MM.1S (cell line): ENCODE measurements around the gene TKTL1.

ENCODE experiments used
- DNase-seq: peaks from one replicate; pipeline ENCODE4 v3.0.0-alpha.2; 2015
- H2AFZ ChIP-seq: fragments of 300-600 bp; sonication (generic); 2 replicates; pipeline ENCODE4 v1.6.0; 2016; ENCODE audit warnings: antibody characterized with exemption, low read length
- H3F3A ChIP-seq: fragments of 300-600 bp; sonication (generic); 2 replicates; pipeline ENCODE4 v1.6.1; 2016; ENCODE audit warnings: mild to moderate bottlenecking, antibody characterized with exemption, low read length, moderate library complexity, mixed read lengths; ENCODE audit not compliant: insufficient read depth
- H3K27ac ChIP-seq: fragments of 300-600 bp; sonication (generic); 2 replicates; pipeline ENCODE4 v1.5.1; 2016; ENCODE audit warnings: mild to moderate bottlenecking, low read length
- H3K27me3 ChIP-seq: fragments of 300-600 bp; sonication (generic); replicated peaks from 2 replicates; pipeline ENCODE4 v1.6.0; 2016; ENCODE audit warnings: low read length; ENCODE audit not compliant: insufficient read depth
- H3K36me3 ChIP-seq: fragments of 300-600 bp; sonication (generic); replicated peaks from 2 replicates; pipeline ENCODE4 v1.6.1; 2016; ENCODE audit warnings: mild to moderate bottlenecking, low read length, mixed read lengths; ENCODE audit not compliant: insufficient read depth
- H3K4me1 ChIP-seq: fragments of 300-600 bp; sonication (generic); 2 replicates; pipeline ENCODE4 v1.6.1; 2016; ENCODE audit warnings: low read length, mixed read lengths
- H3K4me2 ChIP-seq: fragments of 300-600 bp; sonication (generic); 2 replicates; pipeline ENCODE4 v1.6.0; 2016; ENCODE audit warnings: low read depth, low read length
- H3K4me3 ChIP-seq: fragments of 300-600 bp; sonication (generic); 2 replicates; pipeline ENCODE4 v1.5.1; 2016; ENCODE audit warnings: low read length, mixed read lengths
- H3K79me2 ChIP-seq: fragments of 300-600 bp; sonication (generic); 2 replicates; pipeline ENCODE4 v1.6.1; 2016; ENCODE audit warnings: mixed run types, low read length, mixed read lengths
- H3K9ac ChIP-seq: fragments of 300-600 bp; sonication (generic); 2 replicates; pipeline ENCODE4 v1.6.1; 2016; ENCODE audit warnings: low read length, mixed read lengths
- H3K9me2 ChIP-seq: fragments of 300-600 bp; sonication (generic); replicated peaks from 2 replicates; pipeline ENCODE4 v1.6.1; 2016; ENCODE audit warnings: mild to moderate bottlenecking, low read length, mixed read lengths; ENCODE audit not compliant: insufficient read depth
- H3K9me3 ChIP-seq: fragments of 300-600 bp; sonication (generic); replicated peaks from 2 replicates; pipeline ENCODE4 v1.6.1; 2016; ENCODE audit warnings: mild to moderate bottlenecking, low read length, mixed read lengths; ENCODE audit not compliant: insufficient read depth
- H4K20me1 ChIP-seq: fragments of 300-600 bp; sonication (generic); 2 replicates; pipeline ENCODE4 v1.6.1; 2016; ENCODE audit warnings: mild to moderate bottlenecking, low read length, moderate library complexity, mixed read lengths; ENCODE audit not compliant: insufficient read depth
- CTCF ChIP-seq: fragments of 300-600 bp; sonication (generic); IDR thresholded peaks from 2 replicates; pipeline ENCODE4 v1.5.1; 2016; ENCODE audit warnings: antibody characterized with exemption, low read length, mixed read lengths
- EZH2 ChIP-seq: fragments of 300-600 bp; sonication (generic); optimal IDR thresholded peaks from 2 replicates; pipeline ENCODE3; 2017; ENCODE audit warnings: low read depth, mild to moderate bottlenecking, antibody characterized with exemption, low read length, mixed read lengths
- EZH2phosphoT487 ChIP-seq: fragments of 300-600 bp; sonication (generic); IDR thresholded peaks from 2 replicates; pipeline ENCODE4 v1.6.1; 2018; ENCODE audit warnings: antibody characterized with exemption, low read length

TKTL1 gene

GRCh38 chrX:154358829-154359228 is 63.2 kb downstream of the TKTL1 start:
- H2AFZ ChIP-seq: no peak overlapping the region
- H3K79me2 ChIP-seq: no peaks in the 10 kb centered on the region
- no peak overlapping the region for H3K9ac ChIP-seq
- no peaks in the 10 kb centered on the region for H3K9me2 ChIP-seq
- no peaks in the 10 kb centered on the region for H3K9me3 ChIP-seq
- no peak for TF ChIP-seq CTCF
- no peak for TF ChIP-seq EZH2
- TF ChIP-seq EZH2phosphoT487: no peak
- H3F3A ChIP-seq: no peaks in the 10 kb centered on the region
- no peaks in the 10 kb centered on the region for H3K27me3 ChIP-seq
- no peak overlapping the region for H3K4me3 ChIP-seq
- H3K36me3 ChIP-seq: no peaks in the 10 kb centered on the region
- H3K4me1 ChIP-seq: no peaks in the 10 kb centered on the region
- H4K20me1 ChIP-seq: no peaks in the 10 kb centered on the region
- H3K27ac ChIP-seq: no peak overlapping the region
- DNase-seq: no peak
- H3K4me2 ChIP-seq: no peak overlapping the region

DNA sequence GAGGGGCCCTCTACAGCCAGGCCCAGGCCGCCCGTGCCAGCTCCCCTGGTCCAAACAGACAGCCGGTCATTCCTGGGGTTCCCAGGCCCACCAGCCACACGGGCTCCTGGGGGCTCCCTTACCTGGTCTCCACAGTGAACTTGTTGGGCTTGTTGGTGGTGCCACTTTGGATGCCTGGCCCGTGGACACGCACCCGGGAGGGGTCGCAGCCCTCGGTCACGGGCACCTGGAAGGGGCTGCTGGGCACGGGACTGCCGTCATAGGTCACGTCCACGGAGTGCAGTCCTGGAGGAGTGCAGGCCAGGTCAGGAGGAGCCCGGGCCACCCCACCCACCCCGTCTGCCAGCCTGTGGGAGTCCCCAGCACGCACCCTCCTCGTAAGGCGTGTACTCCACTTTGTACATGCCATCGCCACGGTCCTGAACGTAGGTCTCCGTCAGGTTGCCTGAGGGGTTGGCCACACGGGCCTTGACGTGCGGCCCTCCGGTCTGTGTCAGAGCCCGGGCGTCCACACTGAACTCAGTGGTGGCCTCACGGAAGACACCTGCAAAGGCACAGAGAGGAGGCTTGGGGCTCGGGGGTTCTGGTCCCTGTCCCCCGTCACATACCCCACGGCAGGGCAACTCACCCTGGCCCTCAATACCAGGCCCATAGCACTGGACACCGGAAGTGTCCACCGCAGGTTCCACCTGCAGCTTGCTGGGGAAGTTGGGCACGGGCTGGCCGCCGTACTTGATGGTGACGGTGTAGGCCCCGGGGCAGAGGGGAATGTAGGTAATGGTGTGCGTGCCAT is 64.0 kb downstream of the TKTL1 start:
- H4K20me1 ChIP-seq: no peaks in the 10 kb centered on the region
- H3K9ac ChIP-seq: no peak overlapping the region
- H3K79me2 ChIP-seq: no peaks in the 10 kb centered on the region
- no peak overlapping the region for H3K4me2 ChIP-seq
- no peak overlapping the region for H2AFZ ChIP-seq
- no peaks in the 10 kb centered on the region for H3F3A ChIP-seq
- H3K9me3 ChIP-seq: no peaks in the 10 kb centered on the region
- H3K27me3 ChIP-seq: no peaks in the 10 kb centered on the region
- H3K27ac ChIP-seq: no peak overlapping the region
- no peaks in the 10 kb centered on the region for H3K4me1 ChIP-seq
- H3K36me3 ChIP-seq: no peaks in the 10 kb centered on the region
- no peak overlapping the region for H3K4me3 ChIP-seq
- TF ChIP-seq CTCF: no peak
- TF ChIP-seq EZH2: no peak
- no peak for TF ChIP-seq EZH2phosphoT487
- no peak for DNase-seq
- H3K9me2 ChIP-seq: no peaks in the 10 kb centered on the region

DNA sequence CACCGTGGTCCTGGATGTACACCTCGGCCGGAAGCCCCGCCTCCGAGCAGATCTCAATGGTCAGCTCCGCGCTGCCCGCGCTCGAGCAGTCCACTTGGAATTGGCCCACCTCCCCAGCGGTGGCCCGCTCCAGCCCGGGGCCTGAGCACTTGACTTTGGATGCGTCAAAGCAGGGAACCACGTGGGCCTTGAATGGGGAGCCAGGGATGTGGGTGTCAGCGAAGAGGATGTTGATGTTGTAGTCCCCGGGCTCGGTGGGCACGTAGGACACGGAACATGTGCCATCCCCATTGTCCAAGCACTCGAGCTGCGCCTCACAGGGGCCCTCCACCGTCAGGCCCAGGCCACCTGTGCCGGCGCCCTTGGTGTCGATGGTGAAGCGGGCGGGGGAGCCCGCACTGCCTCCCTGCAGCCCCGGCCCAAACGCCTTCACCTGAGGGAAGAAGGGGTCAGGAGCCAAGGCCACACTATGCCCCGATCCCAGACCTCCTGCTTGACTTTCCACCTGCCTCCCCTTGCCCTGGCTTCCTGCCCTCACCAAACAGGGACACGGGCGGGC is 64.6 kb downstream of the TKTL1 start:
- no peak overlapping the region for H3K4me2 ChIP-seq
- H3K4me1 ChIP-seq: no peaks in the 10 kb centered on the region
- H3K27ac ChIP-seq: no peak overlapping the region
- H3K9ac ChIP-seq: no peak overlapping the region
- H3K4me3 ChIP-seq: no peak overlapping the region
- TF ChIP-seq EZH2phosphoT487: no peak
- TF ChIP-seq CTCF: no peak
- no peak for TF ChIP-seq EZH2
- no peak overlapping the region for H2AFZ ChIP-seq
- no peaks in the 10 kb centered on the region for H4K20me1 ChIP-seq
- no peaks in the 10 kb centered on the region for H3K27me3 ChIP-seq
- no peak for DNase-seq
- H3K9me3 ChIP-seq: no peaks in the 10 kb centered on the region
- no peaks in the 10 kb centered on the region for H3K36me3 ChIP-seq
- H3K9me2 ChIP-seq: no peaks in the 10 kb centered on the region
- no peaks in the 10 kb centered on the region for H3K79me2 ChIP-seq
- no peaks in the 10 kb centered on the region for H3F3A ChIP-seq
